Stomach (tissue), 4 donors: ENCODE data around the gene COMMD7.

Experiments
- CTCF ChIP-seq, 7 experiments: fragments of 450-650 bp in 4 of 7; fragments of 200-600 bp in 3 of 7; sonication (generic) in 3 of 7; IDR thresholded peaks; one replicate each; pipeline ENCODE4 v1.5.1; 2016 to 2019; ENCODE audit warnings: antibody characterized with exemption in 7 of 7, control low read depth in 2 of 7, mild to moderate bottlenecking in 1 of 7
- EP300 ChIP-seq: sonication (generic); formaldehyde crosslinking; IDR thresholded peaks from one replicate; pipeline ENCODE4 v1.6.1; 2017; ENCODE audit warnings: antibody characterized with exemption
- POLR2A ChIP-seq, 4 donors: fragments of 450-650 bp; IDR thresholded peaks; one replicate each; pipeline ENCODE4 v1.6.1; 2016; ENCODE audit warnings: antibody characterized with exemption in 4 of 4, control low read depth in 2 of 4, mild to moderate bottlenecking in 1 of 4, moderate library complexity in 1 of 4
- POLR2AphosphoS5 ChIP-seq, 3 donors: sonication (generic); formaldehyde crosslinking; IDR thresholded peaks; one replicate each; pipeline ENCODE4 v1.6.1; 2016; ENCODE audit warnings: antibody characterized with exemption in 3 of 3

GRCh38 chr20:32663335-32664011 lies 79.8 kb downstream of the COMMD7 start:
- TF ChIP-seq CTCF (IDR thresholded peaks at IDR 0.05) (no peak), EP300 (no peak), POLR2AphosphoS5 (IDR thresholded peaks at IDR 0.05) (no peak), POLR2A (IDR thresholded peaks at IDR 0.05) (no peak)
